Gastrocnemius medialis (tissue), 4 donors: ENCODE results near the gene GAB2.

Experiments
- POLR2A ChIP-seq, 2 donors: fragments of 450-650 bp; IDR thresholded peaks; one replicate each; pipeline ENCODE4 v1.6.1; 2017; ENCODE audit warnings: antibody characterized with exemption in 2 of 2, mild to moderate bottlenecking in 2 of 2, moderate library complexity in 2 of 2
- TF ChIP-seq, protein P1 (sequence below), 5 experiments: fragments of 450-650 bp in 3 of 5; fragments of 200-600 bp in 2 of 5; sonication (generic) in 2 of 5; IDR thresholded peaks in 4 of 5; conservative IDR thresholded peaks in 1 of 5; 1 replicate in 4 of 5; 2 replicates in 1 of 5; pipeline ENCODE4 v1.5.1; 2016 to 2019; ENCODE audit warnings: antibody characterized with exemption in 5 of 5, mild to moderate bottlenecking in 3 of 5, moderate library complexity in 3 of 5

DNA sequence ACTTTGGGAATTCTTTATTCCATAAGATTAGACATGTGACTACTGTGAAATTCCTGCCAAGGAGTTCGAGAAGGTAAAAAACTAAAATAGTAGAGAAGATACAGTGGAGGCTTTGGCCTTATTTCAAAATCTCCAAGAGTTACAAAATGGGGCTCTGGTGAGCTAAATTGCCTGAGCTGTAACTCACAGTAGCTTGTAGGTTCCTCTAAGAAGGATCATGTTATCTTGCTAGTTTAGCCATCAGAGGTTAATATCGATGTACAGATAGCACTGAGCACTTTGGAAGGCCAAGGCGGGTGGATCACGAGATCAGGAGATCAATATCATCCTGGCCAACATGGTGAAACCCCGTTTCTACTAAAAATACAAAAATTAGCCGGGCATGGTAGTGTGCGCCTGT lies 147.8 kb downstream of the GAB2 start:
- TF ChIP-seq, protein P1, sequence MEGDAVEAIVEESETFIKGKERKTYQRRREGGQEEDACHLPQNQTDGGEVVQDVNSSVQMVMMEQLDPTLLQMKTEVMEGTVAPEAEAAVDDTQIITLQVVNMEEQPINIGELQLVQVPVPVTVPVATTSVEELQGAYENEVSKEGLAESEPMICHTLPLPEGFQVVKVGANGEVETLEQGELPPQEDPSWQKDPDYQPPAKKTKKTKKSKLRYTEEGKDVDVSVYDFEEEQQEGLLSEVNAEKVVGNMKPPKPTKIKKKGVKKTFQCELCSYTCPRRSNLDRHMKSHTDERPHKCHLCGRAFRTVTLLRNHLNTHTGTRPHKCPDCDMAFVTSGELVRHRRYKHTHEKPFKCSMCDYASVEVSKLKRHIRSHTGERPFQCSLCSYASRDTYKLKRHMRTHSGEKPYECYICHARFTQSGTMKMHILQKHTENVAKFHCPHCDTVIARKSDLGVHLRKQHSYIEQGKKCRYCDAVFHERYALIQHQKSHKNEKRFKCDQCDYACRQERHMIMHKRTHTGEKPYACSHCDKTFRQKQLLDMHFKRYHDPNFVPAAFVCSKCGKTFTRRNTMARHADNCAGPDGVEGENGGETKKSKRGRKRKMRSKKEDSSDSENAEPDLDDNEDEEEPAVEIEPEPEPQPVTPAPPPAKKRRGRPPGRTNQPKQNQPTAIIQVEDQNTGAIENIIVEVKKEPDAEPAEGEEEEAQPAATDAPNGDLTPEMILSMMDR (IDR thresholded peaks at IDR 0.05 in 4 of 5, conservative IDR thresholded peaks at IDR 0.05 in 1 of 5): no peak
- TF ChIP-seq POLR2A (IDR thresholded peaks at IDR 0.05): no peak
